HEK293T (cell line): ENCODE measurements around the gene POLDIP2.

Source experiments
- CTCF ChIA-PET: fragments of 350-600 bp; formaldehyde crosslinking; extraction: SDS; loops from one replicate; lab custom pipeline; 2021; ENCODE audit warnings: antibody characterized with exemption, inconsistent platforms; lab: Yijun Ruan, JAX
- POLR2A ChIA-PET: fragments of 350-600 bp; formaldehyde crosslinking; extraction: SDS; loops from one replicate; lab custom pipeline; 2020; ENCODE audit warnings: antibody characterized with exemption, inconsistent platforms; lab: Yijun Ruan, JAX
- DNase-seq: peaks from one replicate; pipeline ENCODE4 v3.0.0; 2012; ENCODE audit warnings: mixed read lengths; ENCODE audit errors: extremely low spot score
- ARNT ChIP-seq: fragments of 450-650 bp; IDR thresholded peaks from 2 replicates; pipeline ENCODE4 v1.6.1; 2017; ENCODE audit warnings: mild to moderate bottlenecking
- BHLHE40 ChIP-seq: fragments of 450-650 bp; IDR thresholded peaks from 2 replicates; pipeline ENCODE4 v1.6.1; 2016; ENCODE audit warnings: mild to moderate bottlenecking, moderate library complexity, borderline replicate concordance
- CTBP1 ChIP-seq: fragments of 450-650 bp; IDR thresholded peaks from 2 replicates; pipeline ENCODE4 v1.6.1; 2016; ENCODE audit warnings: borderline replicate concordance
- ELF4 ChIP-seq: fragments of 450-650 bp; IDR thresholded peaks from 2 replicates; pipeline ENCODE4 v1.6.1; 2017; ENCODE audit warnings: antibody characterized with exemption
- FOXA1 ChIP-seq: fragments of 450-650 bp; IDR thresholded peaks from 2 replicates; pipeline ENCODE4 v1.6.1; 2016; ENCODE audit warnings: mild to moderate bottlenecking
- FOXK2 ChIP-seq: fragments of 450-650 bp; IDR thresholded peaks from 2 replicates; pipeline ENCODE4 v1.6.1; 2016; ENCODE audit warnings: mild to moderate bottlenecking
- FOXM1 ChIP-seq: fragments of 450-650 bp; IDR thresholded peaks from 2 replicates; pipeline ENCODE4 v1.6.1; 2017; ENCODE audit warnings: mild to moderate bottlenecking, borderline replicate concordance
- HDGF ChIP-seq: fragments of 450-650 bp; IDR thresholded peaks from 2 replicates; pipeline ENCODE4 v1.6.1; 2017; ENCODE audit warnings: antibody characterized with exemption, borderline replicate concordance
- L3MBTL2 ChIP-seq: fragments of 450-650 bp; conservative IDR thresholded peaks from 2 replicates; pipeline ENCODE4 v1.6.1; 2016; ENCODE audit warnings: mild to moderate bottlenecking
- LEF1 ChIP-seq: fragments of 450-650 bp; IDR thresholded peaks from 2 replicates; pipeline ENCODE4 v1.6.1; 2017; ENCODE audit warnings: mild to moderate bottlenecking, borderline replicate concordance
- NFRKB ChIP-seq: fragments of 450-650 bp; IDR thresholded peaks from 2 replicates; pipeline ENCODE4 v1.6.1; 2016; ENCODE audit warnings: mild to moderate bottlenecking, moderate library complexity
- SP1 ChIP-seq: fragments of 450-650 bp; IDR thresholded peaks from 2 replicates; pipeline ENCODE4 v1.6.1; 2017
- SUZ12 ChIP-seq: fragments of 450-650 bp; IDR thresholded peaks from 2 replicates; pipeline ENCODE4 v1.6.1; 2016; ENCODE audit warnings: mild to moderate bottlenecking
- TARDBP ChIP-seq: fragments of 450-650 bp; IDR thresholded peaks from 2 replicates; pipeline ENCODE4 v1.6.1; 2016
- ZNF384 ChIP-seq: fragments of 450-650 bp; IDR thresholded peaks from 2 replicates; pipeline ENCODE4 v1.6.1; 2016
- TF ChIP-seq, protein P1 (sequence below): fragments of 450-650 bp; IDR thresholded peaks from 2 replicates; pipeline ENCODE4 v1.6.1; 2016

Gene POLDIP2

DNA sequence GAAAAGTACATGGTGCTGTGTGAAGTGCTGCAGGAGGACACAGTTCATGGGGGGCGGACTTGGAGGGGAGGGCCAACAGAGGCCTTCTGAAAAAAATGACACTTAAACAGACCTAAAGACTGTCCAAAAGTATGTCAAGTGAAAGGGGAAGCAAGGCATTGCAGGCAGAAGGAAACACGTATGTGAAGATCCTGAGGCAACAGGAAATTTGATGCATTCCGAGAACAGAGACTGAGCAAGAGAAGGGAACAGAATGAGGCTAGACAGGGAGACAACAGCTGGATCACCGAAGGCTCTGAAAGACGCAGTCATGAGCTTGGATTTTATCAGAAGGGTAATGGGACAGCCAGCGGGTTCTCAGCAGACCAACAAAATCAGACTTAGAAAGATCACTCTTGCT is 23.2 kb downstream of the POLDIP2 start:
- ChIA-PET CTCF (no interaction called here), POLR2A (interaction anchor here (2.1 to 3.1 kb wide), 4 partner anchors 10 to 86 kb away, joined by 7 to 46 read pairs (median 18); partner anchors contain the start of gene TMEM97)
- TF ChIP-seq L3MBTL2, result no peak
- no peak for DNase-seq

GRCh38 chr17:28333083-28333746 is 24.1 kb downstream of the POLDIP2 start:
- ChIA-PET POLR2A (interaction anchor here (0.5 to 3.1 kb wide), 3 partner anchors 9 to 1040 kb away, joined by 3 to 20 read pairs (median 4); partner anchors contain the start of gene POLDIP2), CTCF (interaction anchor here (0.7 kb wide), 1 partner anchor 61 kb away, joined by 3 read pairs; no protein-coding TSS in a partner anchor)
- TF ChIP-seq FOXK2 (no peak), L3MBTL2 (no peak), SUZ12 (no peak), BHLHE40 (no peak), NFRKB (no peak), SP1 (no peak), FOXA1 (no peak), FOXM1 (no peak), TARDBP (no peak), HDGF (no peak), ZNF384 (no peak), CTBP1 (no peak), ARNT (no peak)
- no peak for DNase-seq

GRCh38 chr17:28331891-28332420 is 25.4 kb downstream of the POLDIP2 start:
- DNase-seq, result no peak
- ChIA-PET POLR2A (interaction anchor here (3.6 kb wide), 1 partner anchor 13 kb away, joined by 25 read pairs; the partner anchor contains the start of gene TMEM97), CTCF (no interaction called here)
- TF ChIP-seq FOXA1 (no peak), ELF4 (no peak), CTBP1 (no peak), FOXK2 (no peak), ARNT (no peak), L3MBTL2 (no peak), NFRKB (no peak), FOXM1 (no peak), HDGF (no peak), SP1 (no peak), LEF1 (no peak), TARDBP (no peak), ZNF384 (no peak), BHLHE40 (no peak), SUZ12 (no peak)
- TF ChIP-seq, protein P1, sequence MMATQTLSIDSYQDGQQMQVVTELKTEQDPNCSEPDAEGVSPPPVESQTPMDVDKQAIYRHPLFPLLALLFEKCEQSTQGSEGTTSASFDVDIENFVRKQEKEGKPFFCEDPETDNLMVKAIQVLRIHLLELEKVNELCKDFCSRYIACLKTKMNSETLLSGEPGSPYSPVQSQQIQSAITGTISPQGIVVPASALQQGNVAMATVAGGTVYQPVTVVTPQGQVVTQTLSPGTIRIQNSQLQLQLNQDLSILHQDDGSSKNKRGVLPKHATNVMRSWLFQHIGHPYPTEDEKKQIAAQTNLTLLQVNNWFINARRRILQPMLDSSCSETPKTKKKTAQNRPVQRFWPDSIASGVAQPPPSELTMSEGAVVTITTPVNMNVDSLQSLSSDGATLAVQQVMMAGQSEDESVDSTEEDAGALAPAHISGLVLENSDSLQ, result no peak

DNA sequence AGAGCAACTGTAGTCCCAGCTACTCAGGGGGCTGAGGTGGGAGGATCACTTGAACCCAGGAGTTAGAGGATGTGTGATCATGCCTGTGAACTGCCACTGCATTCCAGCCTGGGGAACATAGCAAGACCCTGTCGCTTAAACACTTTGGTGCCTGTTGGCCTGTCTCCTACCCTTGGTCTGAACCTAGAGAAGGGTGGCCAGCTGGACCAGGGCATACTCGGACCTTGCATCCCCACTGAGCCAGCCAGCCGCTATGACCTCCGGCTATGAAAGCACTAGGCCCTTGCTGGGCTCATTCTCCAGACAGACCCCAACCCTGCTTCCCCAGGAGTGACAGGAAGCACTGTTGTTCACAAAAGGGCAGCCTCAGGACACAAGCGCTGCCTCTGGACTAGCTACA is 26.7 kb downstream of the POLDIP2 start:
- TF ChIP-seq SUZ12 (no peak), FOXA1 (no peak), CTBP1 (no peak), L3MBTL2 (no peak), TARDBP (no peak), LEF1 (no peak), NFRKB (no peak), FOXM1 (no peak), ZNF384 (no peak), HDGF (no peak)
- TF ChIP-seq, protein P1, result no peak
- POLR2A ChIA-PET, result interaction anchor here (0.9 to 3.6 kb wide), 2 partner anchors 9 to 12 kb away, joined by 4 to 25 read pairs; partner anchors contain the start of gene TMEM97
- CTCF ChIA-PET, result interaction anchor here (0.6 kb wide), 1 partner anchor 55 kb away, joined by 3 read pairs; no protein-coding TSS in a partner anchor
- DNase-seq, result no peak

- DNase-seq, result no peak
- CTCF ChIA-PET, result no interaction called here
- POLR2A ChIA-PET, result no interaction called here
- TF ChIP-seq ARNT (no peak), ELF4 (no peak), FOXA1 (no peak), L3MBTL2 (no peak), ZNF384 (no peak), NFRKB (no peak), LEF1 (no peak), CTBP1 (no peak), SUZ12 (no peak), FOXM1 (no peak), SP1 (no peak), BHLHE40 (no peak), FOXK2 (no peak), TARDBP (no peak), HDGF (no peak)
- TF ChIP-seq, protein P1, result no peak
Observed at GRCh38 chr17:28328325-28328724, 29.0 kb downstream of the POLDIP2 start.

GRCh38 chr17:28327709-28328108 is 29.6 kb downstream of the POLDIP2 start:
- no peak for DNase-seq
- ChIA-PET POLR2A (no interaction called here), CTCF (no interaction called here)
- TF ChIP-seq NFRKB, result no peak
- TF ChIP-seq SP1, result no peak
- TF ChIP-seq L3MBTL2, result no peak
- TF ChIP-seq FOXM1, result no peak
- no peak for TF ChIP-seq FOXA1
- no peak for TF ChIP-seq SUZ12
- TF ChIP-seq HDGF, result no peak
- TF ChIP-seq, protein P1, result no peak
- no peak for TF ChIP-seq ZNF384
- TF ChIP-seq ELF4, result no peak
- TF ChIP-seq BHLHE40, result no peak
- no peak for TF ChIP-seq LEF1
- TF ChIP-seq FOXK2, result no peak
- no peak for TF ChIP-seq TARDBP
- no peak for TF ChIP-seq CTBP1
- no peak for TF ChIP-seq ARNT
